Measurements from ENCODE around the gene ITGA2.
"Not testable (repeated sequence)": the region's sequence is repeated elsewhere in the genome, so short reads cannot be mapped to it uniquely, and the experiment has no call there.

The ITGA2 gene

GRCh38 chr5:53109443-53110127 is 120.4 kb downstream of the ITGA2 start, which contains the start of gene MOCS2:
Gene MOCS2 (minus strand): TSS chr5:53109757. CDS start chr5:53107174, 2,583 bp downstream.
- peak; percentile 95 for DNase-seq

- DNase-seq, result no peak
These were observed 121.0 kb downstream of the ITGA2 start for GRCh38 chr5:53110156-53110555.

GRCh38 chr5:53111139-53111538 is 122.0 kb downstream of the ITGA2 start:
- no peak for DNase-seq

- not testable (repeated sequence) for DNase-seq
These were observed 123.2 kb downstream of the ITGA2 start for GRCh38 chr5:53112307-53112706.

GRCh38 chr5:53112909-53113308 is 123.8 kb downstream of the ITGA2 start:
- no peak for DNase-seq

GRCh38 chr5:53113947-53114346 is 124.8 kb downstream of the ITGA2 start:
- DNase-seq, result no peak

GRCh38 chr5:53114988-53115387 is 125.8 kb downstream of the ITGA2 start:
- peak; percentile 7 for DNase-seq

GRCh38 chr5:53116597-53116996 is 127.4 kb downstream of the ITGA2 start:
- DNase-seq, result peak; percentile 7

GRCh38 chr5:53118879-53119278 is 129.7 kb downstream of the ITGA2 start:
- DNase-seq, result no peak

GRCh38 chr5:53120165-53120564 is 131.0 kb downstream of the ITGA2 start:
- no peak for DNase-seq

GRCh38 chr5:53123702-53124101 is 134.6 kb downstream of the ITGA2 start:
- no peak for DNase-seq

GRCh38 chr5:53126521-53126920 is 137.4 kb downstream of the ITGA2 start:
- DNase-seq, result no peak

- no peak for DNase-seq
These were observed 138.0 kb downstream of the ITGA2 start for GRCh38 chr5:53127107-53127506.

GRCh38 chr5:53128481-53128880 is 139.3 kb downstream of the ITGA2 start:
- no peak for DNase-seq

GRCh38 chr5:53130266-53130665 is 141.1 kb downstream of the ITGA2 start:
- DNase-seq, result no peak

GRCh38 chr5:53133020-53133419 is 143.9 kb downstream of the ITGA2 start:
- no peak for DNase-seq
